Measurements from ENCODE around the gene WFDC12. TPM values are rescaled to one million over a fixed set of nuclear protein-coding genes. Genes with fewer than 3 reads are reported as not detected.

Gene WFDC12
- total RNA-seq, 1 donor from 2014 or later, result not detected

DNA sequence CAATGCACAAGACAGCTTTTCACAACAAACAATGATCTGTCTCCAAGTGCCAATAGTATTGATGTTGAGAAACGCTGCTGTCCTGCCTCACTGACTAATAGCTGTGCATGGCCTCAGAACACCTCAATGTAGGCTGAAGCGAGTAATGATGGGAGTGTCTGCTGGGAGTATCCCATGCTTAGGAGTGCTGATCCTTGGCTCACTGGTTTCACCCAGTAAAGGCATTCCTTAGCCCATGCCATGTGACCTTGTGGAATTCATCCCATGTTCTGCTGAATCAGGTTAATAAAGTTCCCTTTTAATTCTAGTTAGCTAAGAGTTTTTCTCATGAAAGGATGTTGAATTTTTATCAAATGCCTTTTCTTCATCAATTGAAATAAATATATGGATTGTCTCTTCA lies 3.8 kb upstream of the WFDC12 start:
- intact Hi-C loops (cut with micrococcal nuclease), result no loop called here
- Mint-ChIP-seq H3K36me3 (ENCODE audit: low read depth) (no peaks in the 10 kb centered on the region), H3K27me3 (peaks cover 36% of the 10 kb centered on the region), H3K9me3 (no peaks in the 10 kb centered on the region), H3K4me1 (no peaks in the 10 kb centered on the region), H3K4me3 (no peak overlapping the region), H3K27ac (no peak overlapping the region)
- TF ChIP-seq, protein P1, sequence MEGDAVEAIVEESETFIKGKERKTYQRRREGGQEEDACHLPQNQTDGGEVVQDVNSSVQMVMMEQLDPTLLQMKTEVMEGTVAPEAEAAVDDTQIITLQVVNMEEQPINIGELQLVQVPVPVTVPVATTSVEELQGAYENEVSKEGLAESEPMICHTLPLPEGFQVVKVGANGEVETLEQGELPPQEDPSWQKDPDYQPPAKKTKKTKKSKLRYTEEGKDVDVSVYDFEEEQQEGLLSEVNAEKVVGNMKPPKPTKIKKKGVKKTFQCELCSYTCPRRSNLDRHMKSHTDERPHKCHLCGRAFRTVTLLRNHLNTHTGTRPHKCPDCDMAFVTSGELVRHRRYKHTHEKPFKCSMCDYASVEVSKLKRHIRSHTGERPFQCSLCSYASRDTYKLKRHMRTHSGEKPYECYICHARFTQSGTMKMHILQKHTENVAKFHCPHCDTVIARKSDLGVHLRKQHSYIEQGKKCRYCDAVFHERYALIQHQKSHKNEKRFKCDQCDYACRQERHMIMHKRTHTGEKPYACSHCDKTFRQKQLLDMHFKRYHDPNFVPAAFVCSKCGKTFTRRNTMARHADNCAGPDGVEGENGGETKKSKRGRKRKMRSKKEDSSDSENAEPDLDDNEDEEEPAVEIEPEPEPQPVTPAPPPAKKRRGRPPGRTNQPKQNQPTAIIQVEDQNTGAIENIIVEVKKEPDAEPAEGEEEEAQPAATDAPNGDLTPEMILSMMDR (IDR thresholded peaks at IDR 0.05), result no peak
- ChIA-PET POLR2A (no interaction called here), CTCF (no interaction called here)
- no peak for DNase-seq
- ATAC-seq (ENCODE audit: low read depth), result no peak

DNA sequence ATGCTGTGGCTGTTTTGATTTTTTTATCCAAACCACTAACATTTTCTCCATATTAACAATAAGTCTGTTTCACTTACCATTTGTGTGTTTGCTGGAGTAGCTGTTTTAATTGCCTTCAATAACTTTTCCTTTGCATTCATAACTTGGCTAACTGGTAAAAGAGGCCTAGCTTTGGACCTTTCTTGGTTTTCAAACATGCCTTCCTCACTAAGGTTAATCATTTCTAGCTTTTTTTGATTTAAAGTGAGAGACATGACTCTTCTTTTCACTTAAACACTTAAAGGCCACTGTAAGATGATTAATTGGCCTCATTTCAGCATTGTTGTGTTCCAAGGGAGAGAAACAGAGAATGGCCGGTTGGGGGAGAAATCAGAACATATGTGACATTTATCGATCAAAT lies 2.9 kb downstream of the WFDC12 start:
- H3K9me3 Mint-ChIP-seq, result no peaks in the 10 kb centered on the region
- H3K36me3 Mint-ChIP-seq (ENCODE audit: low read depth), result no peaks in the 10 kb centered on the region
- H3K4me3 Mint-ChIP-seq, result no peak overlapping the region
- DNase-seq (no peak), ATAC-seq (ENCODE audit: low read depth) (no peak)
- TF ChIP-seq, protein P1 (IDR thresholded peaks at IDR 0.05), result no peak
- H3K27ac Mint-ChIP-seq, result no peak overlapping the region
- peaks cover 33% of the 10 kb centered on the region for H3K27me3 Mint-ChIP-seq
- no peaks in the 10 kb centered on the region for H3K4me1 Mint-ChIP-seq
- intact Hi-C loops (cut with micrococcal nuclease), result no loop called here
- ChIA-PET POLR2A (no interaction called here), CTCF (interaction anchor here (1.4 kb wide), 2 partner anchors 11 to 78 kb away, joined by 3 to 4 read pairs; no protein-coding TSS in a partner anchor)

DNA sequence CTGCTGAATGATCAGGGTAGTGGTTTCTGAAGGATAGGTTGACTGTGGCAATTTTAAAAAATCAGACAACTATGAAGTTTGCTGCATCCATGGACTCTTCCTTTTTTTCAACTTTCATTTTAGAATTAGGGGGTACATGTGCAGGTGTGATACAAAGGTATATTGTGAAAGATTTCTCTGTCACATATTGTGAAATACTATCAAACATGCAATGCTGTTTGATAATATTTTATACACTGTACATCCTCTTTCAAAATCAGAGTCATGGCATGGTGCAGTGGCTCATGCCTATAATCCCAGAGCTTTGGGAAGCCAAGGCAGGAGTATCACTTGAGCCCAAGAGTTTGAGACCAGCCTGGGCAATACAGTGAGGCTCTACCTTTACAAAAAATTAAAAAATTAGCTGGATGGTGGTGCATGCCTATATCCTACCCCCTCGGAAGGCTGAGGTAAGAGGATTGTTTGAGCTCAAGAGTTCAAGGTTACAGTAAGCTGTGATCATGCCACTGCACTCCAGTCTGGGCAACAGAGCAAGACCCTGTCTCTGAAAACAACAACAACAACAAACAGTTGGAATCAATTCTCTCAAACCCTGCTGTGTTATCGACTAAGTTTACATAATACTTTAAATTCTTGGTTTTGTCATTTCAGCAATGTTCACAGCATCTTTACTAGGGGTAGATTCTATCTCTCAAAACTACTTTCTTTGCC lies 4.6 kb downstream of the WFDC12 start:
- Mint-ChIP-seq H3K36me3 (ENCODE audit: low read depth) (no peaks in the 10 kb centered on the region), H3K4me1 (no peaks in the 10 kb centered on the region), H3K27me3 (peaks cover 34% of the 10 kb centered on the region), H3K9me3 (no peaks in the 10 kb centered on the region), H3K4me3 (no peak overlapping the region), H3K27ac (no peak overlapping the region)
- TF ChIP-seq, protein P1 (IDR thresholded peaks at IDR 0.05), result no peak
- intact Hi-C loops (cut with micrococcal nuclease), result no loop called here
- ChIA-PET POLR2A (no interaction called here), CTCF (interaction anchor here (1.4 kb wide), 2 partner anchors 9 to 76 kb away, joined by 3 to 4 read pairs; no protein-coding TSS in a partner anchor)
- DNase-seq (no peak), ATAC-seq (ENCODE audit: low read depth) (no peak)

DNA sequence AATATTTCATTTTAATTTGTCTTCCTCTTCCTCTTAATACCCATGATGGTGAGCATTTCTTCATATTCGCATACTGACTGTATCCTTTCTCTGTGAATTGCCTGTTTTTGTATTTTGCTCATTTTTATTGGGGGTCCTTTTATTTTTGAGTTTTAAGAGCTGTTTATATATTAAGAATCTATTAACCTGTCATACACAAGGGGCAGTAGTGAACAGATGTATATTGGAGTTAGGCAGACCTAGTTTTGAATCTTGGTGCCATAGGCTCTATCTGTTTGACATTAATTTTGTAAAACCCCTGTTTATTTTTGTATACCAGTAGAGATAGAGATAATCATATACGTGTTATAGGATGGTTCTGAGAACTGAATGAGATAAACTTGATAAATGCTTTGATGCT lies 6.2 kb downstream of the WFDC12 start:
- no peaks in the 10 kb centered on the region for H3K4me1 Mint-ChIP-seq
- TF ChIP-seq, protein P1 (IDR thresholded peaks at IDR 0.05), result no peak
- intact Hi-C loops (cut with micrococcal nuclease), result no loop called here
- H3K9me3 Mint-ChIP-seq, result no peaks in the 10 kb centered on the region
- H3K27ac Mint-ChIP-seq, result no peak overlapping the region
- no peak overlapping the region for H3K4me3 Mint-ChIP-seq
- POLR2A ChIA-PET, result no interaction called here
- CTCF ChIA-PET, result no interaction called here
- DNase-seq, result no peak
- no peak for ATAC-seq (ENCODE audit: low read depth)
- H3K27me3 Mint-ChIP-seq, result peaks cover 26% of the 10 kb centered on the region
- H3K36me3 Mint-ChIP-seq (ENCODE audit: low read depth), result no peaks in the 10 kb centered on the region

DNA sequence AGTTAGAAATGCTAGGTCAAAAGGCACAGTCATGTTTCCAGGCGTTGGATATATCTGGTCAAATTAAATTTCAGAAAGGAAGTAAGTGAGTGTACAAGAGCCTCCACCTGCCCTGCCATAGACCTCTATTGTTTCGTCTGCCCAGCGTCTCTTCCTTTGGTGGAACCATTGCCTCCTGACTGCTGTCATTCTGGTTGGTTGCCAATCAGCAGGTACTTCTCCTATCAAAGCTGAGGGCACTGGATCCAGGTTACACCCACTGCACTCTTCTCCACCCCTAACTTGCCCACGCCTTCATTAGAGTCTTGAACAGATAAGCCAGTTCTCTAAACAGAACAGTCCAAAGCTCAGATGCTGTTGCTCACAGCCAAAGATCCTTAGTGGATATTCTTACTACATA lies 6.7 kb downstream of the WFDC12 start:
- Mint-ChIP-seq H3K4me1 (no peaks in the 10 kb centered on the region), H3K4me3 (no peak overlapping the region), H3K27ac (no peak overlapping the region), H3K36me3 (ENCODE audit: low read depth) (no peaks in the 10 kb centered on the region), H3K9me3 (no peaks in the 10 kb centered on the region), H3K27me3 (peaks cover 24% of the 10 kb centered on the region)
- POLR2A ChIA-PET, result no interaction called here
- intact Hi-C loops (cut with micrococcal nuclease), result no loop called here
- ATAC-seq (ENCODE audit: low read depth) (no peak), DNase-seq (no peak)
- TF ChIP-seq, protein P1 (IDR thresholded peaks at IDR 0.05), result no peak
- CTCF ChIA-PET, result no interaction called here

Data from activated B cell treated with CpG ODN at 0.5 μM for 24 hours (primary cell).